Neural cell (in vitro differentiated cells): Measurements from ENCODE around the gene RPL19.

Source experiments
- CTCF ChIP-seq: fragments of 450-650 bp; IDR thresholded peaks from 2 replicates; pipeline ENCODE4 v1.5.1; 2014; ENCODE audit warnings: antibody characterized with exemption, mild to moderate bottlenecking, moderate library complexity; ENCODE audit not compliant: poor library complexity, severe bottlenecking
- EP300 ChIP-seq: fragments of 450-650 bp; conservative IDR thresholded peaks from 2 replicates; pipeline ENCODE4 v1.6.1; 2014; ENCODE audit warnings: antibody characterized with exemption, mild to moderate bottlenecking, moderate library complexity; ENCODE audit not compliant: poor library complexity, severe bottlenecking
- EZH2 ChIP-seq: fragments of 200-600, 300-800 bp; shearing (Covaris generic), sonication (generic); IDR thresholded peaks from 2 replicates; pipeline ENCODE4 v1.6.1; 2014; ENCODE audit warnings: antibody characterized with exemption, low read length, borderline replicate concordance, mild to moderate bottlenecking; ENCODE audit not compliant: insufficient read depth, poor library complexity, severe bottlenecking
- MXI1 ChIP-seq: fragments of 450-650 bp; conservative IDR thresholded peaks from 2 replicates; pipeline ENCODE4 v1.6.1; 2014; ENCODE audit warnings: antibody characterized with exemption, mild to moderate bottlenecking; ENCODE audit not compliant: poor library complexity, severe bottlenecking
- POLR2AphosphoS5 ChIP-seq: IDR thresholded peaks from 2 replicates; pipeline ENCODE4 v1.6.1; 2012
- RAD21 ChIP-seq: fragments of 450-650 bp; conservative IDR thresholded peaks from 2 replicates; pipeline ENCODE4 v1.6.1; 2014; ENCODE audit warnings: antibody characterized with exemption, mild to moderate bottlenecking, moderate library complexity
- REST ChIP-seq: IDR thresholded peaks from 2 replicates; pipeline ENCODE4 v1.6.1; 2012; ENCODE audit warnings: borderline replicate concordance
- TAF1 ChIP-seq: IDR thresholded peaks from 2 replicates; pipeline ENCODE4 v1.6.1; 2012; ENCODE audit warnings: low read depth

GRCh38 chr17:39219647-39220154 is 19.6 kb downstream of the RPL19 start:
- TF ChIP-seq CTCF (no peak), POLR2AphosphoS5 (no peak), EZH2 (no peak), TAF1 (no peak), EP300 (no peak), REST (no peak), RAD21 (no peak), MXI1 (no peak)
